Activated naive CD8-positive, alpha-beta T cell (primary cell): ENCODE data around the gene RSF1.
A peak's percentile ranks its signal among the peaks of the same experiment; 100 is the strongest.

ENCODE experiments used
- H3K27ac Mint-ChIP-seq: one replicate; pipeline ENCODE4 v1.8.0; 2021; ENCODE audit warnings: mixed read lengths
- H3K27me3 Mint-ChIP-seq: one replicate; pipeline ENCODE4 v1.8.0; 2021; ENCODE audit warnings: mixed read lengths
- H3K36me3 Mint-ChIP-seq: one replicate; pipeline ENCODE4 v1.8.0; 2021; ENCODE audit warnings: mixed read lengths
- H3K4me1 Mint-ChIP-seq: one replicate; pipeline ENCODE4 v1.8.0; 2021; ENCODE audit warnings: low read depth, mixed read lengths
- H3K4me3 Mint-ChIP-seq: one replicate; pipeline ENCODE4 v1.8.0; 2021; ENCODE audit warnings: mild to moderate bottlenecking, mixed read lengths
- H3K9me3 Mint-ChIP-seq: one replicate; pipeline ENCODE4 v1.8.0; 2021; ENCODE audit warnings: low read depth, mixed read lengths

RSF1 gene

DNA sequence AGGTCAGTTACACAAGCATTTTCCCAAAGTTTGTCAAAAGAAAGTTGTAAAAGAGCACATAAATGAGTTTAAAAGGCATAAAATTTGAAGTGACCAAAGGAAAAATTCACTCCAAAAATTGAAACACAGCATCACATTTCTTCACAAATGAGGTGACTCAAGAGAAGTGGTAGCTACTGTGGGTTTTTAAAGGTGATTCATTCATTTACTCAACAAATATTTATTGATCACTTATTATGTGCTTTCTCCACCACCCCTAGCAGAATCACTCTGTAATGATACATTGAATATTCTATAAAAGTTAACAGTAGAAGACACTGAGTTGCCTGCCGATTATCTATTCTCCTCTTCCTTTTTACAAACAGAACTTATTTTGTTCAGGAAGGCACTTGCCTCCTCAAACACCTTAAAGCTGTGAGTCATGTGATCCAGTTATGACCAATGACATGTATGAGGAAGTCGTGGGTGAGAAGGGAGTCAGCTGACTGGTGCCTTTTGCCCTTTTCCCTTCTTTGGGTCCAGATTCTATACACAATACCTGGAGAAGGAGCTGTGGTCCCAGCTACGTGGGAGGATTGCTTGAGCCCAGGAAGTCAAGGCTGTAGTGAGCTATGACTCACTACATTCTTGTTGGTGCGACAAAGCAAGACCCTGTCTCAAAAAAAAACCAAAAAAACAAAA lies 115.2 kb downstream of the RSF1 start:
- Mint-ChIP-seq H3K27me3 (no peaks in the 10 kb centered on the region), H3K27ac (peak overlapping the region; percentile 35), H3K9me3 (no peaks in the 10 kb centered on the region), H3K36me3 (peaks cover 16% of the 10 kb centered on the region), H3K4me1 (peaks cover 35% of the 10 kb centered on the region), H3K4me3 (no peak overlapping the region)

DNA sequence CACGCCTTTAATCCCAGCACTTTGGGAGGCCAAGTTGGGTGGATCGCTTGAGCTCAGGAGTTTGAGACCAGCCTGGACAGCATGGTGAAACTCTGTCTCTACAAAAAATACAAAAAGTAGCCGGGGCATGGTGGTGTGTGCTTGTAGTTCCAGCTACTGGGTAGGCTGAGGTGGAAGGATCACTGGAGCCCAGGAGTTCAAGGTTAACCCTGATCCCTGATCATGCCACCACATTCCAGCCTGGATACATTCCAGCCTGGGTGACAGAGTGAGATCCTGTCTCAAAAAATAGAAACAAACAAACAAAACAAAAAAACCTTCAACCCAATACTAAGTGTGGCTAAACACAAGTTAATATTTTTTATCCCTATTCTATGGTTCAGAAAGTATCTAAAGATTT lies 116.5 kb downstream of the RSF1 start:
- Mint-ChIP-seq H3K4me1 (peaks cover 32% of the 10 kb centered on the region), H3K9me3 (no peaks in the 10 kb centered on the region), H3K27me3 (no peaks in the 10 kb centered on the region), H3K27ac (no peak overlapping the region), H3K36me3 (peaks cover 15% of the 10 kb centered on the region), H3K4me3 (no peak overlapping the region)

DNA sequence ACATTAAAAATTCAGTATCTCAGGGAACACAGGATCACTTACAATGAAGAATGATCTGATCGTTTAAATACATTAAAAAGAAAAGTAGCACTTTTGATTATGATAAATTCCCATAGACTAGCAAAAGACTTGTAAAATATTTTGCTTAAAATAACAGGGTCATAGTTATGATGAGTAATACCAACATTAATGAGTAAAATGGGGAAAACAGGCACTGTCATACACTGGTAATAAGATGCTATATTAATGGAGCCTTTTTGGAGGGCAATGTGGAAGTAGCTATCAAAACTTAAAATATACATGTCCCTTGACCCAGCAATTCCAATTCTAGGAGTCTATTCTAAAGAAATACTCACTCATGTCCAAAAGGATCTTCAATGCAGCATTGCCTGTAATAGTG lies 121.1 kb downstream of the RSF1 start:
- Mint-ChIP-seq H3K27me3 (no peaks in the 10 kb centered on the region), H3K4me1 (no peaks in the 10 kb centered on the region), H3K27ac (no peak overlapping the region), H3K4me3 (no peak overlapping the region), H3K9me3 (no peaks in the 10 kb centered on the region), H3K36me3 (peaks cover 15% of the 10 kb centered on the region)

DNA sequence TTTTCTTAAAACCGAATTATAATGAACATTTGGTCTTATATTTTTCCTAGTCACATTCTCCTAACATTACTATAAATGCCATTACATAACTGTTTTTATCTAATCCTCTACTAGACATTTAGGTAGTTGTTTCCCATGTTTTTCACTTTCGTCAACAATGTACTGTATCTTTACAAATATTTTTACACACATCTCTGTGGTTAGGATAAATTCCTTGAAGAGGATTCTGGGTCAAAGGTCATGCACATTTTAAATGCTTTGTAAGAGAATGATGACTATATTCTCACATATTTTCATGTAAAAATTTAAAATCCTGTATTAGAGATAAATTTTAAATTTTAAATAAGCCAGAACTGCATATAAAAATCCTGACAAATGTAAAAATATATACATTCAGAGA lies 121.6 kb downstream of the RSF1 start:
- Mint-ChIP-seq H3K36me3 (peaks cover 14% of the 10 kb centered on the region), H3K27me3 (no peaks in the 10 kb centered on the region), H3K27ac (no peak overlapping the region), H3K4me3 (no peak overlapping the region), H3K9me3 (no peaks in the 10 kb centered on the region), H3K4me1 (no peaks in the 10 kb centered on the region)

DNA sequence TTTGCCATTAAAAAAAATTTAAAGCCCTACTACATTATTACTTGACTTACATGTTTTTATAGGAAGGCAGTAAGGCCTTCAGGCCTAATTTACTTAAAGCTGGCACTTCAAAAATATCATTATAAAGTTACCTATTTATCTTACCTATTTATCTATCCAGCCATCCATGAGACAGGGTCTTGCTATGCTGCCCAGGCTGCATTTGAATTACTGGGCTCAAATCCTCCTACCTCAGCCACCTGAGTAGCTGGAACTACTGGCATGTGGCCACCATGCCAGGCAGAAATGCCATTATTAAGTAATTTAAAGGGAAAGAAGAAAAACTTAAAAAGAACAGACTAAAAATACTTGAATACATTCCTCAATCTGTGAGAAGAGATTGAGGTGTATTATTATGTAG lies 122.7 kb downstream of the RSF1 start:
- Mint-ChIP-seq H3K36me3 (peaks cover 11% of the 10 kb centered on the region), H3K9me3 (no peaks in the 10 kb centered on the region), H3K27me3 (no peaks in the 10 kb centered on the region), H3K27ac (no peak overlapping the region), H3K4me1 (no peaks in the 10 kb centered on the region), H3K4me3 (no peak overlapping the region)

DNA sequence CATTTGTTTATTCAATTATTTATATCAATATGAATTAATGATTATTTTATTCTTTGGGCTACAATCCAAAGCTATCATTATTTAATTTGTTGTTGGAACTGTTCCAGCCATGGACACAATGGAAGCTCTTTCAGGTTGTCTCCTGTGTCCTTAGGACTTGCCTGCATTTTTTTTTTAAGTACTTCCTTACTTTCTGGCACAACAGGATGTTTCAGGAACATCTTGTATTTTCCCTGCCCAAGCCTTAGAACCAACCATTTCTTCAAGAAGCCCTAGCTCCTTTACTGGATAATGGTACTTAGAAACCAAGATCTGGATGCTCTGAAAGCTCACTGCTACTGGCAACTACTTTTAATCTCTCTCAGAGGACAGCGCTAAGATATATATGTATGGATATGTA lies 125.1 kb downstream of the RSF1 start:
- Mint-ChIP-seq H3K27ac (no peak overlapping the region), H3K27me3 (no peaks in the 10 kb centered on the region), H3K4me1 (no peaks in the 10 kb centered on the region), H3K36me3 (peaks cover 5% of the 10 kb centered on the region), H3K9me3 (no peaks in the 10 kb centered on the region), H3K4me3 (no peak overlapping the region)

DNA sequence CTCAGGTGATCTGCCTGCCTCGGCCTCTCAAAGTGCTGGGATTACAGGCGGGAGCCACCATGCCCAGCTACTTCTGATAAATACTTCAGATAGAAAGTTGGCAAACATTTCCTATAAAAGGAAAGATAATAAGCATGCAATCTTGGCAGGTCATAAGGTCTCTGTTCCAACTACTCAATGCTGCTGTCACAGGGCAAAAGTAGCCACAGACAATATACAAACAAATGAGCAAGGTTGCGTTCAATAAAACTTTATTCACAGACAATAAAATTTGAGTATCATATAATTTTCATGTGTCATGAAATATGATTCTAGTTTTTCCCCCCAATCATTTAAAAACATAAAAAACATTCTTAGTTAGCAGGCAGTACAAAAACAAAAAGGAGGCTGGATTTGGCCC lies 129.9 kb downstream of the RSF1 start:
- Mint-ChIP-seq H3K4me1 (no peaks in the 10 kb centered on the region), H3K9me3 (no peaks in the 10 kb centered on the region), H3K36me3 (peaks cover 3% of the 10 kb centered on the region), H3K4me3 (no peak overlapping the region), H3K27me3 (no peaks in the 10 kb centered on the region), H3K27ac (no peak overlapping the region)

DNA sequence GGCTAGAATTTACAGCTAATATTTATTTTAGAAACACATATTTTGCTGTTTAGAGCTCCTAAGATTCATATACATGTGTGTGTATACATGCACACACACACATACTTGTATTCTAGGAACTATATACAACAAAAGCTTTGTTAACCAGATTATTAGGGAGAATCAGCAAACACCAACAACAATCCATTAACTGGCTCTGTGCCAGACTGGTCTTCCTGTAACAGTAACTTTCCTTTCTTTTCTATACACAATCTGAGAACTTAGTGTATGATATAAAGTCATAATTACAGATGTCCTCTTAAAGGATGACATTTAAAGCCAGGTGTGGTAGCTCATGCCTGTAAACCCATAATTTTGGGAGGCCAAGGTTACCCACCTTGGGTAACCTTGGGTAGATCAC lies 133.4 kb downstream of the RSF1 start:
- Mint-ChIP-seq H3K4me1 (no peaks in the 10 kb centered on the region), H3K36me3 (peaks cover 8% of the 10 kb centered on the region), H3K4me3 (no peak overlapping the region), H3K9me3 (no peaks in the 10 kb centered on the region), H3K27ac (no peak overlapping the region), H3K27me3 (no peaks in the 10 kb centered on the region)

DNA sequence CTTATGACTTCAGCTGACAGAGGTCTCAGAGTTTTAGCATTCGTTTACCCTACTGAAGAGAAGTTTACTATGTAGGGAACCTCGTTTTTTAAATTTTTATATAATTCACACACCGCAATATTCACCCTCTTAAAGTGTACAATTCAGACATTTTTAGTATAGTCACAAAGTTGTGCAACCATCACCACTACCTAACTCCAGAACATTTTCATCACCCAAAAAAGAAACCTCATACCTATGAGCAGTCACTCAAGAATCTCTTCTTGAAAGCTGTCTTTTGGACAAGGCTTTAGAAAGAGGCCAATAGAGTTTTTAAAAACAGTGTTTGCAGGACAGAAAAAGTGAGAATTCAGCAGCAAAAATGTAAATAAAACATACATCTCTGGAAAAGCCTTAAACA lies 143.4 kb downstream of the RSF1 start:
- Mint-ChIP-seq H3K9me3 (no peaks in the 10 kb centered on the region), H3K4me1 (no peaks in the 10 kb centered on the region), H3K27me3 (no peaks in the 10 kb centered on the region), H3K36me3 (peaks cover 19% of the 10 kb centered on the region), H3K27ac (no peak overlapping the region), H3K4me3 (no peak overlapping the region)

DNA sequence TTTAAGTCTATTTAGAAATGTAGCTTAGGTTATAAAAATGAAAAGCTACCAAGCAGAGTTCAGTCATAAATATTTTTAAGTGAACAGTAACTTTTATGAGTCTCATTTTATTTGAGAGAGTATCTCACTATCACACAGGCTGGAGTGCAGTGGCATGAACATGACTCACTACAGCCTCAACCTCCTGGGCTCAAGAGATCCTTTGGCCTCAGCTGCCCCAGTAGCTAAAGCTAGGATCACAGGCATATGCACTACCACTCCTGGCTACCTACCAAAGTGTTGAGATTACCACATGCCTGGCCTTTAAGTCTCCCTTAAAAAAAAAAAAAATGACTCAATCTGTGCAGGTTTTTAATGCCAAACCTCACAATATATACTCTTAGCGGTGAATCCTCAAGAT lies 148.3 kb downstream of the RSF1 start:
- no peaks in the 10 kb centered on the region for H3K27me3 Mint-ChIP-seq
- peaks cover 20% of the 10 kb centered on the region for H3K36me3 Mint-ChIP-seq
- peak overlapping the region; percentile 16 for H3K27ac Mint-ChIP-seq
- no peaks in the 10 kb centered on the region for H3K4me1 Mint-ChIP-seq
- no peak overlapping the region for H3K4me3 Mint-ChIP-seq
- H3K9me3 Mint-ChIP-seq = no peaks in the 10 kb centered on the region

DNA sequence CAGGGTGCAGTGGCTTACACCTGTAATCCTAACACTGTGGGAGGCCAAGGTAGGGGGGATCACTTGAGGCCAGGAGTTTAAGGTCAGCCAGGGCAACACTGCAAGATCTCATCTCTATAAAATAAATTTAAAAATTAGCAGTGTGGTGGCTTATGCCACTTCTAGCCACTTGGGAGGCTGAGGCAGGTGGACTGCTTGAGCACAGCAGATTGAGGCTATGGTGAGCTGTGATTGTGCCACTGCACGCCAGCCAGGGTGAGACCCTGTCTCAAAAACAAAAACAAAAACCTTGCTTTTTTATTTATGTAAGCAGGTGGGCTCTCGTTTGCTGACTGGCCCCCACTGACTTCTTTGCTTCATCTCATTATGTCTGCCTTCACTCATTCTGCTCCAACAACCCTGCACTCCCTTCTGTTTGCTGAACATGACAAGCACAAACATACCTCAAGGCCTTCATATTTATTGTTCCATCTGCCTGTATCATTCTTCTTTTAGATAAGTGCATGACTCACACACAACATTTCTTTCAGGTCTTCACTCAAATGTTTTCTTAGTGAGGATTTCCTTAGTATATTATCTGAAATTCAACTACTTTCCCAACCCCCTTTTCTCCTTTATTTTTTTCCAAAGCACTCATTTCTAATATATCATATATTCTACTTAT lies 150.5 kb downstream of the RSF1 start:
- H3K4me3 Mint-ChIP-seq = no peak overlapping the region
- no peak overlapping the region for H3K27ac Mint-ChIP-seq
- no peaks in the 10 kb centered on the region for H3K27me3 Mint-ChIP-seq
- H3K9me3 Mint-ChIP-seq = no peaks in the 10 kb centered on the region
- H3K36me3 Mint-ChIP-seq = peaks cover 14% of the 10 kb centered on the region
- H3K4me1 Mint-ChIP-seq = no peaks in the 10 kb centered on the region

DNA sequence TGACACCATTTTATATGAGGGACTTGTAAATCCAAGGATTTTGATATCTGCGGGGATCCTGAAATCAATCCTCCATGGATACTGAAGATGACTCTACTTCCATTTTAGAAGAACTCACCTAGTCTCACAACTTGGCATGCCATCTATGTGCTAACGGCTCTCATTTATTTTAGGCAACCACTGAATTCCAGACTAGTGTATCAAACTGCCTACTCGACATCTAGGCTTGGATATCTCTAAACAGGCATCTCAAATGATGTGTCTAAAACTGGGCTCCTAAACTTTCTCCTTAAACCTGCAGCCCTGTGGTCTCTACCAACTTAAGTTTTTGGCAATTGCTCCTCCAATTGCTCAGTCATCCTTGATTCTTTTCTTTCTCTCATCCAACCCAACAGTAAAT lies 151.8 kb downstream of the RSF1 start:
- peaks cover 14% of the 10 kb centered on the region for H3K36me3 Mint-ChIP-seq
- no peak overlapping the region for H3K4me3 Mint-ChIP-seq
- H3K4me1 Mint-ChIP-seq = no peaks in the 10 kb centered on the region
- no peaks in the 10 kb centered on the region for H3K27me3 Mint-ChIP-seq
- H3K27ac Mint-ChIP-seq = peak overlapping the region; percentile 22
- H3K9me3 Mint-ChIP-seq = no peaks in the 10 kb centered on the region

DNA sequence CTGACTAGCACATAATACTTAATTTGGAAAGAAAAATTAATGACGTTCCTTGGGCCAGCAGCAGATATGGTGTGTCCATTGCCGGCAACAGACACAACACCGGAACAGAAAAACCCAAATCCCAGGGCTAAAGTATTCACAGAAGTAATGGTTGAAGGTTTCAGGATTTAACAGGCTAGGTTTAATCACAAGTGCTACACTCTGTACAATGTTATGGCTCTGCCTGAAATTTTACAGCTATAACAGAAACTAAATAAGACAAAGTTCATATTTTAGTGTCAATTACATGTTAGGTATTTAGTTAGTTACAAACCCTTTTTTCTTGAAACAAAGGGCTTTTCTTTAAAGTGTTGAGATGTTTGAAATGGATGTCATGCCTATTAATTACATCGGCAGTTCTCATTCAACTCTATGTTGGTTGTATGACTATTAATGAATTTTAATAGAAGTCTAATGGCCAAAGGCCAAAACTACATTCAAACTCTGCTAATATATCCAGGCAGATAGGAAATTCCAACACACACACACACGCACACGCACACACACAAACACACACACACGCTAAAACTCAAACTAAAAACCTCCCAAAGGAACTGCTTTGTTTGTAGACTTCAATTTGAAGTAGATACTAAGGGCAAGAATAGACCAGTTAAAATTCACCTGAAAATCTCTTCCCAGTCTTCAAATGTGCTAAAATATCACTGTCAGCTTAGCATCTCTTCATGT lies 155.1 kb downstream of the RSF1 start:
- no peak overlapping the region for H3K4me3 Mint-ChIP-seq
- H3K9me3 Mint-ChIP-seq = no peaks in the 10 kb centered on the region
- H3K27ac Mint-ChIP-seq = no peak overlapping the region
- no peaks in the 10 kb centered on the region for H3K27me3 Mint-ChIP-seq
- H3K4me1 Mint-ChIP-seq = no peaks in the 10 kb centered on the region
- peaks cover 9% of the 10 kb centered on the region for H3K36me3 Mint-ChIP-seq

DNA sequence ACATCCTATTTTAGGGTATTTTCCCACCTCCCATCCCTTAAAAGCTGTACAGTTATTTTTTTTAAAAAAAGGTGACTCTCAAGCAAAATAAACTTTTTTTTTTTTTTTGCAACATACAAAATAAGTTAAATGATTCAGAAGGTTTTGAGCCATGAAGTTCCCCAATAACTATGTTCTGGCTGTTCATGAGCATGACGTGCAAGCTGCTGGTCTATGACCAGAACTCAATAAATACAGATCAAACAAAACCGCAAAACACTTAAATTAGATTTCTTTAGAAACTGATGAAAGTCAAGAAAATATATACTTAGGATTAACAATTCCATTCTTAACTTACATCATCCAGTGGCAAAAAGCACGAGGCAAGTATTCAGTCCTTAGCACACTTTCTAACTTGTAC lies 158.9 kb downstream of the RSF1 start:
- Mint-ChIP-seq H3K27me3 (no peaks in the 10 kb centered on the region), H3K4me1 (no peaks in the 10 kb centered on the region), H3K9me3 (no peaks in the 10 kb centered on the region), H3K27ac (no peak overlapping the region), H3K4me3 (no peak overlapping the region), H3K36me3 (no peaks in the 10 kb centered on the region)

DNA sequence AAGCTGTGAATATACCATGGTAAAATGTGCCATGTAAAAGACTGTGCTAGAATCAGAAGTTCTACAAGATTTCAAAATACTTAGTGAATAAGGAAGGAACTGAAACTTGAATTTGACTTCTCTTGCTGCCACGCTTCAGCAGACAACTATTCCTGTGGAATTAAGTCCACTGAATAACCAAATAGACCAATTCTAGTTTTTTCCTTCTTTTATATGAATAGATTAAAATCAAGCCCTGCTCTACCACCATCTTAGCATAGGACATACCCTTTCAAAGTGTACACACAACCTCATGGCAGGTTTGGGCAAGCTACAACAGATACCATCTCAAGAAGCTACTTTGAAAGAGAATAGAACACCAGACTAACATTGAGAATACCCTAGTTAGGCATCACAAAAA lies 159.6 kb downstream of the RSF1 start:
- no peak overlapping the region for H3K4me3 Mint-ChIP-seq
- no peaks in the 10 kb centered on the region for H3K36me3 Mint-ChIP-seq
- H3K9me3 Mint-ChIP-seq = no peaks in the 10 kb centered on the region
- no peak overlapping the region for H3K27ac Mint-ChIP-seq
- no peaks in the 10 kb centered on the region for H3K27me3 Mint-ChIP-seq
- no peaks in the 10 kb centered on the region for H3K4me1 Mint-ChIP-seq
